ENCODE measurements around the gene ARHGAP31.
"Not testable (repeated sequence)": the region's sequence is repeated elsewhere in the genome, so short reads cannot be mapped to it uniquely, and the experiment has no call there.

Gene ARHGAP31

DNA sequence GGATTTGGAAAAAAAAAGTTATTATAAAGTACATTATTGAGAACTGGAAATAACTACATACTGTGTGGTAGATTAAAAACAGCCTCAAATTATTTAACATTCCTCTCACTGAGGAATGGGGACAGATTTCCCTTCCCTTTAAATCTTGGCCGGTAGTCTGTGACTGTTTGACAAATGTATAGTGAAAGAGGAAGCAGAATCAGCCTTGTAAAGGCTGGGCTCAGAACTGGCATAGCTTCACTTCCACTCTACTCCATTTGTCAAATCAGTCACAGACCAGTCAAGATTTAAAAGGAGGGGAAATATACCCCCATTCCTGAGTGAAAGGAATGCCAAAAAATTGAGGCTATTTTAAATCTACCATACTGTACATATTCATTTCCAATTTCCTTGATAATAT is 35.3 kb upstream of the ARHGAP31 start:
- TF ChIP-seq, protein P1, sequence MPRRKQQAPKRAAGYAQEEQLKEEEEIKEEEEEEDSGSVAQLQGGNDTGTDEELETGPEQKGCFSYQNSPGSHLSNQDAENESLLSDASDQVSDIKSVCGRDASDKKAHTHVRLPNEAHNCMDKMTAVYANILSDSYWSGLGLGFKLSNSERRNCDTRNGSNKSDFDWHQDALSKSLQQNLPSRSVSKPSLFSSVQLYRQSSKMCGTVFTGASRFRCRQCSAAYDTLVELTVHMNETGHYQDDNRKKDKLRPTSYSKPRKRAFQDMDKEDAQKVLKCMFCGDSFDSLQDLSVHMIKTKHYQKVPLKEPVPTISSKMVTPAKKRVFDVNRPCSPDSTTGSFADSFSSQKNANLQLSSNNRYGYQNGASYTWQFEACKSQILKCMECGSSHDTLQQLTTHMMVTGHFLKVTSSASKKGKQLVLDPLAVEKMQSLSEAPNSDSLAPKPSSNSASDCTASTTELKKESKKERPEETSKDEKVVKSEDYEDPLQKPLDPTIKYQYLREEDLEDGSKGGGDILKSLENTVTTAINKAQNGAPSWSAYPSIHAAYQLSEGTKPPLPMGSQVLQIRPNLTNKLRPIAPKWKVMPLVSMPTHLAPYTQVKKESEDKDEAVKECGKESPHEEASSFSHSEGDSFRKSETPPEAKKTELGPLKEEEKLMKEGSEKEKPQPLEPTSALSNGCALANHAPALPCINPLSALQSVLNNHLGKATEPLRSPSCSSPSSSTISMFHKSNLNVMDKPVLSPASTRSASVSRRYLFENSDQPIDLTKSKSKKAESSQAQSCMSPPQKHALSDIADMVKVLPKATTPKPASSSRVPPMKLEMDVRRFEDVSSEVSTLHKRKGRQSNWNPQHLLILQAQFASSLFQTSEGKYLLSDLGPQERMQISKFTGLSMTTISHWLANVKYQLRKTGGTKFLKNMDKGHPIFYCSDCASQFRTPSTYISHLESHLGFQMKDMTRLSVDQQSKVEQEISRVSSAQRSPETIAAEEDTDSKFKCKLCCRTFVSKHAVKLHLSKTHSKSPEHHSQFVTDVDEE (CRISPR knock-in tag; IDR thresholded peaks at IDR 0.05), result no peak
- TF ChIP-seq ARNTL (CRISPR knock-in tag; IDR thresholded peaks at IDR 0.05; ENCODE audit: borderline replicate concordance, low read depth) (no peak), BACH2 (CRISPR knock-in tag; IDR thresholded peaks at IDR 0.05; ENCODE audit: borderline replicate concordance) (no peak), ESRRG (CRISPR knock-in tag; IDR thresholded peaks at IDR 0.05) (no peak), ZC3H10 (CRISPR knock-in tag; IDR thresholded peaks at IDR 0.05) (no peak), OSR1 (CRISPR knock-in tag; IDR thresholded peaks at IDR 0.05) (no peak), ZFP3 (CRISPR knock-in tag; IDR thresholded peaks at IDR 0.05) (no peak), TOX (CRISPR knock-in tag; IDR thresholded peaks at IDR 0.05; ENCODE audit: borderline replicate concordance) (no peak), RARB (CRISPR knock-in tag; IDR thresholded peaks at IDR 0.05) (no peak), GLIS3 (CRISPR knock-in tag; IDR thresholded peaks at IDR 0.05) (no peak)
- TF ChIP-seq, protein P2, sequence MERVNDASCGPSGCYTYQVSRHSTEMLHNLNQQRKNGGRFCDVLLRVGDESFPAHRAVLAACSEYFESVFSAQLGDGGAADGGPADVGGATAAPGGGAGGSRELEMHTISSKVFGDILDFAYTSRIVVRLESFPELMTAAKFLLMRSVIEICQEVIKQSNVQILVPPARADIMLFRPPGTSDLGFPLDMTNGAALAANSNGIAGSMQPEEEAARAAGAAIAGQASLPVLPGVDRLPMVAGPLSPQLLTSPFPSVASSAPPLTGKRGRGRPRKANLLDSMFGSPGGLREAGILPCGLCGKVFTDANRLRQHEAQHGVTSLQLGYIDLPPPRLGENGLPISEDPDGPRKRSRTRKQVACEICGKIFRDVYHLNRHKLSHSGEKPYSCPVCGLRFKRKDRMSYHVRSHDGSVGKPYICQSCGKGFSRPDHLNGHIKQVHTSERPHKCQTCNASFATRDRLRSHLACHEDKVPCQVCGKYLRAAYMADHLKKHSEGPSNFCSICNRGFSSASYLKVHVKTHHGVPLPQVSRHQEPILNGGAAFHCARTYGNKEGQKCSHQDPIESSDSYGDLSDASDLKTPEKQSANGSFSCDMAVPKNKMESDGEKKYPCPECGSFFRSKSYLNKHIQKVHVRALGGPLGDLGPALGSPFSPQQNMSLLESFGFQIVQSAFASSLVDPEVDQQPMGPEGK (CRISPR knock-in tag; IDR thresholded peaks at IDR 0.05; ENCODE audit: borderline replicate concordance), result no peak
- ATAC-seq, result peak; percentile 54

DNA sequence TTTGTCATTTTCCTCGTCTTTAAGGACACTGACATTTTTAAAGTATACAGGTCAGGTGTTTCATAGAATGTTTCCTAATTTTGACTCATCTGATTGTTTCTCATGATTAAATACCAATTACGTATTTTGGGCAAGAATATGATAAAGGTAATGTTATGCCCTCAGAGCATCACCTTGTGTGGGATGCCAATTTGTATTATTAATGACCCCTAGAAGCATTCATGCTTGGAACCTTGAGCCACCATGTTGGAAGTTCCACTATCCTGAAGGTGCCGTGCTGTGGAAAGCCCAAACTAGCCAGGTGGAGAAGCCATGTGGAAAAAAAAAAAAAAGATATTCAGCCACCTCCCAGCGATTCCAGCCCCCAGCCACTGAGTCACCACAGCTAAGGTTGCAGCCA is 34.4 kb upstream of the ARHGAP31 start:
- no peak for ATAC-seq
- TF ChIP-seq ZNF8 (CRISPR knock-in tag; IDR thresholded peaks at IDR 0.05) (no peak), PPARA (CRISPR knock-in tag; IDR thresholded peaks at IDR 0.05; ENCODE audit: borderline replicate concordance) (no peak), RARB (CRISPR knock-in tag; IDR thresholded peaks at IDR 0.05) (no peak), ZFP3 (CRISPR knock-in tag; IDR thresholded peaks at IDR 0.05) (no peak), OSR1 (CRISPR knock-in tag; IDR thresholded peaks at IDR 0.05) (no peak), TOX (CRISPR knock-in tag; IDR thresholded peaks at IDR 0.05; ENCODE audit: borderline replicate concordance) (no peak), ZC3H10 (CRISPR knock-in tag; IDR thresholded peaks at IDR 0.05) (no peak), ISL1 (CRISPR knock-in tag; IDR thresholded peaks at IDR 0.05) (no peak), CSDC2 (CRISPR knock-in tag; IDR thresholded peaks at IDR 0.05) (no peak), ZFP30 (CRISPR knock-in tag; IDR thresholded peaks at IDR 0.05) (no peak), ZNF70 (CRISPR knock-in tag; IDR thresholded peaks at IDR 0.05) (no peak), GLIS3 (CRISPR knock-in tag; IDR thresholded peaks at IDR 0.05) (no peak), ARNTL (CRISPR knock-in tag; IDR thresholded peaks at IDR 0.05; ENCODE audit: borderline replicate concordance, low read depth) (no peak)
- TF ChIP-seq, protein P2 (CRISPR knock-in tag; IDR thresholded peaks at IDR 0.05; ENCODE audit: borderline replicate concordance), result no peak
- TF ChIP-seq, protein P3, sequence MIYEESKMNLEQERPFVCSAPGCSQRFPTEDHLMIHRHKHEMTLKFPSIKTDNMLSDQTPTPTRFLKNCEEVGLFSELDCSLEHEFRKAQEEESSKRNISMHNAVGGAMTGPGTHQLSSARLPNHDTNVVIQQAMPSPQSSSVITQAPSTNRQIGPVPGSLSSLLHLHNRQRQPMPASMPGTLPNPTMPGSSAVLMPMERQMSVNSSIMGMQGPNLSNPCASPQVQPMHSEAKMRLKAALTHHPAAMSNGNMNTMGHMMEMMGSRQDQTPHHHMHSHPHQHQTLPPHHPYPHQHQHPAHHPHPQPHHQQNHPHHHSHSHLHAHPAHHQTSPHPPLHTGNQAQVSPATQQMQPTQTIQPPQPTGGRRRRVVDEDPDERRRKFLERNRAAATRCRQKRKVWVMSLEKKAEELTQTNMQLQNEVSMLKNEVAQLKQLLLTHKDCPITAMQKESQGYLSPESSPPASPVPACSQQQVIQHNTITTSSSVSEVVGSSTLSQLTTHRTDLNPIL (CRISPR knock-in tag; IDR thresholded peaks at IDR 0.05; ENCODE audit: low read depth), result no peak
- TF ChIP-seq, protein P4, sequence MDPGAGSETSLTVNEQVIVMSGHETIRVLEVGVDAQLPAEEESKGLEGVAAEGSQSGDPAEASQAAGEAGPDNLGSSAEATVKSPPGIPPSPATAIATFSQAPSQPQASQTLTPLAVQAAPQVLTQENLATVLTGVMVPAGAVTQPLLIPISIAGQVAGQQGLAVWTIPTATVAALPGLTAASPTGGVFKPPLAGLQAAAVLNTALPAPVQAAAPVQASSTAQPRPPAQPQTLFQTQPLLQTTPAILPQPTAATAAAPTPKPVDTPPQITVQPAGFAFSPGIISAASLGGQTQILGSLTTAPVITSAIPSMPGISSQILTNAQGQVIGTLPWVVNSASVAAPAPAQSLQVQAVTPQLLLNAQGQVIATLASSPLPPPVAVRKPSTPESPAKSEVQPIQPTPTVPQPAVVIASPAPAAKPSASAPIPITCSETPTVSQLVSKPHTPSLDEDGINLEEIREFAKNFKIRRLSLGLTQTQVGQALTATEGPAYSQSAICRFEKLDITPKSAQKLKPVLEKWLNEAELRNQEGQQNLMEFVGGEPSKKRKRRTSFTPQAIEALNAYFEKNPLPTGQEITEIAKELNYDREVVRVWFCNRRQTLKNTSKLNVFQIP (CRISPR knock-in tag; IDR thresholded peaks at IDR 0.05; ENCODE audit: borderline replicate concordance, low read depth), result no peak

DNA sequence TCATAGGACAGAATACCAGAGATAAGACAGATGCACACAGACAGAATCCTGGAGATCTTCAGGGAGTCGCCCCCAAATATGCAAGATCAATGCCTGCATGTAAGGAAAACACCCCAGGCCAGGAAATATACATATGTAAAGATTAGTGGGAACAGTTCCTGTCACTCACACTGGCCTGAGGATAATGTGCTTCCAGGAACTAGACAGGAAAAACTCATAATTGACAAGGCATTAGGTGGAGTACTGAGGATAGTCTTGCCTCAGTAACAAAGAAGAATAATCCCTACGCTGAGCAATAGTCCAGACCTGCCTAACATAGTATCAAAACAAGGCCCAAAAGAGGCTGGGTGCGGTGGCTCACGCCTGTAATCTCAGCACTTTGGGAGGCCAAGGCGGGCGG is 33.1 kb upstream of the ARHGAP31 start:
- TF ChIP-seq TOX (CRISPR knock-in tag; IDR thresholded peaks at IDR 0.05; ENCODE audit: borderline replicate concordance) (no peak), TCF4 (CRISPR knock-in tag; IDR thresholded peaks at IDR 0.05; ENCODE audit: borderline replicate concordance) (no peak), OSR1 (CRISPR knock-in tag; IDR thresholded peaks at IDR 0.05) (no peak), ZNF8 (CRISPR knock-in tag; IDR thresholded peaks at IDR 0.05) (no peak), ZFP30 (CRISPR knock-in tag; IDR thresholded peaks at IDR 0.05) (no peak), RARB (CRISPR knock-in tag; IDR thresholded peaks at IDR 0.05) (no peak), ESRRG (CRISPR knock-in tag; IDR thresholded peaks at IDR 0.05) (no peak), SNAI2 (CRISPR knock-in tag; IDR thresholded peaks at IDR 0.05) (no peak), ISL1 (CRISPR knock-in tag; IDR thresholded peaks at IDR 0.05) (no peak), ZC3H10 (CRISPR knock-in tag; IDR thresholded peaks at IDR 0.05) (no peak), ARNTL (CRISPR knock-in tag; IDR thresholded peaks at IDR 0.05; ENCODE audit: borderline replicate concordance, low read depth) (no peak), ZNF565 (CRISPR knock-in tag; conservative IDR thresholded peaks at IDR 0.05; ENCODE audit: low read depth) (no peak), PPARA (CRISPR knock-in tag; IDR thresholded peaks at IDR 0.05; ENCODE audit: borderline replicate concordance) (no peak)
- TF ChIP-seq, protein P3 (CRISPR knock-in tag; IDR thresholded peaks at IDR 0.05; ENCODE audit: low read depth), result no peak
- TF ChIP-seq, protein P4 (CRISPR knock-in tag; IDR thresholded peaks at IDR 0.05; ENCODE audit: borderline replicate concordance, low read depth), result no peak
- no peak for ATAC-seq

DNA sequence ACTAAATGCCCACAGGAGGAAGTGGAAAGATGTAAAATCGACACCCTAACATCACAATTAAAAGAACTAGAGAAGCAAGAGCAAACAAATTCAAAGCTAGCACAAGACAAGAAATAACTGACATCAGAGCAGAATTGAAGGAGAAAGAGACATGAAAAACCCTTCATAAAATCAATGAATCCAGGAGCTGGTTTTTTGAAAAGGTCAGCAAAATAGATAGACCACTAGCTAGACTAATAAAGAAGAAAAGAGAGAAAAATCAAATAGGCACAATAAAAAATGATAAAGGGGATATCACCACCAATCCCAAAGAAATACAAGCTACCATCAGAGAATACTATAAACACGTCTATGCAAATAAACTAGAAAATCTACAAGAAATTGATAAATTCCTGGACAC is 24.0 kb upstream of the ARHGAP31 start:
- not testable (repeated sequence) for ATAC-seq

Data from SK-N-SH treated with all-trans-retinoic acid at 6 μM for 48 hours (cell line).